Astrocyte (in vitro differentiated cells and primary cell): Measurements from ENCODE around the gene PEAK1. TPM values are rescaled to one million over a fixed set of nuclear protein-coding genes. Genes with fewer than 3 reads are reported as not detected.

Experiments
- DNase-seq: peaks from one replicate; pipeline ENCODE4 v3.0.0-alpha.2; 2010; ENCODE audit warnings: low read depth
- FAIRE-seq: peaks from 2 replicates; lab custom pipeline; 2011; peaks lifted over from hg19 to GRCh38; lab: Jason Lieb, UNC
- H2AFZ ChIP-seq: 2 replicates; pipeline ENCODE4 v1.6.0; 2012; ENCODE audit warnings: low read depth, low read length, inconsistent platforms
- H3K27ac ChIP-seq: 2 replicates; pipeline ENCODE4 v1.5.1; 2011; ENCODE audit warnings: low read depth, low read length, inconsistent platforms
- H3K27me3 ChIP-seq: 2 replicates; pipeline ENCODE4 v1.6.0; 2011; ENCODE audit warnings: low read length, inconsistent platforms; ENCODE audit not compliant: insufficient read depth
- H3K36me3 ChIP-seq: 2 replicates; pipeline ENCODE4 v1.5.1; 2011; ENCODE audit warnings: low read length, inconsistent platforms; ENCODE audit not compliant: insufficient read depth
- H3K4me1 ChIP-seq: 2 replicates; pipeline ENCODE4 v1.5.1; 2011; ENCODE audit warnings: low read length, inconsistent platforms; ENCODE audit not compliant: insufficient read depth
- H3K4me2 ChIP-seq: 2 replicates; pipeline ENCODE4 v1.6.0; 2012; ENCODE audit warnings: low read length, inconsistent platforms
- H3K4me3 ChIP-seq: 2 replicates; pipeline ENCODE4 v1.5.1; 2011; ENCODE audit warnings: low read depth, mild to moderate bottlenecking, low read length, inconsistent platforms; ENCODE audit not compliant: insufficient read depth
- H3K79me2 ChIP-seq: 2 replicates; pipeline ENCODE4 v1.6.0; 2012; ENCODE audit warnings: mild to moderate bottlenecking, low read length, inconsistent platforms; ENCODE audit not compliant: insufficient read depth
- H3K9ac ChIP-seq: 2 replicates; pipeline ENCODE4 v1.6.0; 2012; ENCODE audit warnings: mild to moderate bottlenecking, low read length, inconsistent platforms
- H3K9me3 ChIP-seq: 2 replicates; pipeline ENCODE4 v1.5.1; 2012; ENCODE audit warnings: low read depth, mild to moderate bottlenecking, low read length, inconsistent platforms; ENCODE audit not compliant: insufficient read depth
- H4K20me1 ChIP-seq: 2 replicates; pipeline ENCODE4 v1.6.0; 2012; ENCODE audit warnings: low read length, inconsistent platforms; ENCODE audit not compliant: insufficient read depth
- H3K27ac Mint-ChIP-seq: one replicate; pipeline ENCODE4 v1.8.0; 2021; ENCODE audit warnings: mild to moderate bottlenecking, mixed read lengths; ENCODE audit not compliant: unreplicated experiment
- H3K27me3 Mint-ChIP-seq: one replicate; pipeline ENCODE4 v1.8.0; 2021; ENCODE audit warnings: low read depth, mixed read lengths; ENCODE audit not compliant: unreplicated experiment
- H3K36me3 Mint-ChIP-seq: one replicate; pipeline ENCODE4 v1.8.0; 2021; ENCODE audit warnings: low read depth, mixed read lengths; ENCODE audit not compliant: unreplicated experiment
- H3K4me1 Mint-ChIP-seq: one replicate; pipeline ENCODE4 v1.8.0; 2021; ENCODE audit warnings: low read depth, mixed read lengths; ENCODE audit not compliant: unreplicated experiment
- H3K4me3 Mint-ChIP-seq: one replicate; pipeline ENCODE4 v1.8.0; 2021; ENCODE audit warnings: mild to moderate bottlenecking, moderate library complexity, mixed read lengths; ENCODE audit not compliant: unreplicated experiment
- H3K9me3 Mint-ChIP-seq: one replicate; pipeline ENCODE4 v1.8.0; 2021; ENCODE audit warnings: mild to moderate bottlenecking, mixed read lengths; ENCODE audit not compliant: unreplicated experiment
- CTCF ChIP-seq: IDR thresholded peaks from 2 replicates; pipeline ENCODE4 v1.5.1; 2011; ENCODE audit warnings: low read depth, mild to moderate bottlenecking, inconsistent platforms, low read length, moderate library complexity; ENCODE audit not compliant: insufficient read depth
- EZH2 ChIP-seq: IDR thresholded peaks from 2 replicates; pipeline ENCODE4 v1.6.1; 2012; ENCODE audit warnings: mild to moderate bottlenecking, low read length, inconsistent platforms; ENCODE audit not compliant: insufficient read depth
- total RNA-seq: library from RNA; stranded (reverse); gene quantifications from 2 replicates; pipeline ENCODE4 v1.2.1, GENCODE V29; 2021

Gene PEAK1
- total RNA-seq, 1 donor from 2014 or later = 62.3 TPM

DNA sequence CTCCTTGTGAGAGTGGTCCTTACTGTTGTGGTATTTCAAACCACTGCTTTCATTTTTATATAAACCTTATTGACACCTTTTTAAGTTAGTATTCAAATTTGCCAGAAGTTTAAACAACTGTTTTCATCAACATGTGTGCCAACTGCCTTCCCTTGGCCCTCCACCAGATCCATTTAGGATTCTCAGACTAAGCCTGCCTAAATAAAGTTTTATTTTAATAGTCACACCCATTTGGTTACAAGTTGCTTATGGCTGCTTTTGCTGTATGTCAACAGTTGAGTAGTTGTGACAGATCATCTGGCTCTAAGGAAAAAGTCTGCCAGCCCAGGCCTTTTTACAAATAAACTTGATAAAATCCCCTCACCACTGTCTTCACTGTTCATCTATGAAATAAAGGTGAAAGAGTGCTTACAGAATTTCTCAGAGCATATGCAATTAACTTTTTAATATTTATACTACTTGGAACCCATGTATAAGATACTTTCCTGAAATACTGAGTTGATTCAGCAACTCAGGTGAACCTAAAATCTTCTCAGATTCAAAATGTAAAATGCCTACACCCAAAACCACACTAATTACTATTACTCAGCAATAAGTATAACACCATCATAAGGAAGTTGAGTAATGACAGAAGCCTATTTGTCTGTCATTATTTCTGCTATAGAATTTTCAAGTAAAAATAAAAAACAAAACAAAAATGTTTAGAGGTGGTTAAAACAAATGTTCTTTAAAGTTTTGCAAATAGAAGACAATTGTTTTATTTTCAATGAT lies 35.1 kb downstream of the PEAK1 start:
- FAIRE-seq (no peak), DNase-seq (no peak)
- H3K4me3 ChIP-seq = no peak overlapping the region
- H3K27ac Mint-ChIP-seq = no peak overlapping the region
- H3K4me1 ChIP-seq = no peaks in the 10 kb centered on the region
- no peaks in the 10 kb centered on the region for H3K9me3 ChIP-seq
- H3K4me1 Mint-ChIP-seq = peaks cover 5% of the 10 kb centered on the region
- H3K4me2 ChIP-seq = no peak overlapping the region
- H3K9me3 Mint-ChIP-seq = no peaks in the 10 kb centered on the region
- H3K27me3 Mint-ChIP-seq = no peaks in the 10 kb centered on the region
- H4K20me1 ChIP-seq = peaks cover 96% of the 10 kb centered on the region
- H2AFZ ChIP-seq = no peak overlapping the region
- no peak overlapping the region for H3K9ac ChIP-seq
- no peak overlapping the region for H3K27ac ChIP-seq
- no peak overlapping the region for H3K4me3 Mint-ChIP-seq
- no peaks in the 10 kb centered on the region for H3K36me3 Mint-ChIP-seq
- H3K27me3 ChIP-seq = no peaks in the 10 kb centered on the region
- peaks cover 94% of the 10 kb centered on the region for H3K79me2 ChIP-seq
- TF ChIP-seq EZH2 (no peak), CTCF (no peak)
- no peaks in the 10 kb centered on the region for H3K36me3 ChIP-seq

DNA sequence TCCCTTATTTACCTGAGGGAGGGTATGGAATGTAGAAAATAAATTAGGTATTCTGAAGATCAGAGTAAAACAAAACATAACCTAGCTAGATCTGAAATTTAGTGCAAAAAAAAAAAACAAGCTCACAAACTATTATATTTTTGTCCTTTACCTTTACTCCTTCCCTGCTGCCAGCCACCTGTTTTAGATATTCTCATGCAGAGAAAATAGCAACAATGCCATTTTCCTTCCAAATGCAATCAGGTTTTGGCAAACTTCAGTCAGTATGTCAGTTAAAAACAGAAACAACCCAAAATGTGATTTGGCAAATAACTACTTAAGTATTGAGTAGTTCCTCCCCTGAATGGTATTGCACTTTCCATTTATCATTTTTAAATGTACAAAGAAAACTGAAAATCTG lies 35.8 kb downstream of the PEAK1 start:
- peaks cover 5% of the 10 kb centered on the region for H3K4me1 Mint-ChIP-seq

More for the DNA sequence above, 35.8 kb downstream of the PEAK1 start:
- Histone ChIP-seq H3K9me3 (no peaks in the 10 kb centered on the region), H3K36me3 (no peaks in the 10 kb centered on the region), H4K20me1 (peaks cover 95% of the 10 kb centered on the region), H3K27me3 (no peaks in the 10 kb centered on the region), H2AFZ (no peak overlapping the region), H3K4me2 (no peak overlapping the region), H3K9ac (no peak overlapping the region), H3K79me2 (peaks cover 94% of the 10 kb centered on the region), H3K4me3 (no peak overlapping the region), H3K27ac (no peak overlapping the region), H3K4me1 (no peaks in the 10 kb centered on the region)
- TF ChIP-seq CTCF = no peak
- no peaks in the 10 kb centered on the region for H3K27me3 Mint-ChIP-seq
- DNase-seq (no peak), FAIRE-seq (no peak)
- no peaks in the 10 kb centered on the region for H3K36me3 Mint-ChIP-seq
- no peaks in the 10 kb centered on the region for H3K9me3 Mint-ChIP-seq
- H3K4me3 Mint-ChIP-seq = no peak overlapping the region
- no peak overlapping the region for H3K27ac Mint-ChIP-seq
